Activated CD4-positive, alpha-beta T cell treated with anti-CD3 and anti-CD28 coated beads, Interleukin-10, Interleukin-2, amounts not matched to agents 100 ng/mL and 50 ng/mL, durations not matched to agents 16 hours and 8 hours (primary cell): ENCODE data around the gene CLPSL1.

Experiments
- DNase-seq: peaks from one replicate; pipeline ENCODE4 v3.0.0-alpha.2; 2020

Gene CLPSL1

GRCh38 chr6:35798706-35799105, 17.9 kb downstream of the CLPSL1 start:
- no peak for DNase-seq

- no peak for DNase-seq
Measured at GRCh38 chr6:35801148-35801547, 20.3 kb downstream of the CLPSL1 start.

DNA sequence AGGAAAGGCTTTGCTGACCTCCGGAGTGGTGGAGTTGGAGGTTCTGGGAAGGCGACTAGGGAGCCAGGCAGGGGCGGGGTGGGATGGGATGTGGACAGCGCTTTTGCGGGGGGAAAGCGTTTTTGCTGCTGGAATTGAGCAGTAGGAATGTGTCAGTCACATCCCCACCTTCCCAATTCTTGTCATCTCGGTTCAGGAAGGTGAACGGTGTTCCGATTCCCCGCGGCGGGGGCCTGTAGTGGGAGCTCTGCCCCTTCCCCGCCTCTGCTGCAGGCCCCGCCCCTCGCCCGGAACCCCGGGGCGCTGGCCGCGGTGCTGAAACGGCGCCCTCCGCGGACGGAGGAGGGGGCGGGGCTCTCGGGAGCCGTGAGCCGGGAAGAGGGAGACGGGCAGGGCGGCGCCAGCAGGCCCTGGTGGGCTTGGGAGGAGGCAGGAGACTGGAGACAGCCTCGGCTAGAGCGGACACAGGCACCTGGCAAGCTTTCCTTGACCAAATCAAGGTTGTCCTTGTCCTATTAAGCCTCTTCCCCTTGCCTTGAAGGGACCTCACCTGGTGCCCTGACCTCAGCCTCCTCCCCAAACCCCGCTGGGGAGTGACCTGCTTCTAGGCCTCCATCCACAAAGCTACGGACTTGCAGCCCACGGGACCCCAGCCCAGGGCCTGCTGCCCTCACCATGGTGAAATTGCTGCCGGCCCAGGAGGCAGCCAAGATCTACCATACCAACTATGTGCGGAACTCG, 24.3 kb downstream of the CLPSL1 start, which contains the start of gene LHFPL5:
Gene LHFPL5 (plus strand): TSS at position 357 of the 741 bp plus-strand sequence. CDS start 319 bp downstream, at position 676.
- DNase-seq, result peak; percentile 37

GRCh38 chr6:35808688-35809087, 27.9 kb downstream of the CLPSL1 start:
- no peak for DNase-seq

DNA sequence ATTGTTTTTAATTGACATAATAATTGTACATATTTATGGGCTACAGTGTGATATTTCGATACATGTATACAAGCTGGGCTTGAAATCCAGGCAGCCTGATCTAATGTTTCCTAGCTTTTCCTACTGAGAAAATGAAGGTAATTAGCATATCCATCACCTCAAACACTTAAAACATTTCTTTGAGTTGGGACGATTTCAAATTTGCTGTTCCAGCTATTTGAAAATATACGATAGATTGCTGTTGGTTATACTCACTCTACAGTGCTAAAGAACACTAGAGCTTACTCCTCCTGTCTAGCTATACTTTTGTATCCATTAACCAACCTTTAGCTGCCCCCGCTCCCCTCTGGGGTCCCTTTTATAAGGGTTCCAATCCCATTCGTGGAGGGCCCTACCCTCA, 29.0 kb downstream of the CLPSL1 start:
- no peak for DNase-seq

GRCh38 chr6:35810971-35811698, 30.3 kb downstream of the CLPSL1 start:
- DNase-seq, result peak; percentile 23

- DNase-seq, result no peak
Measured at GRCh38 chr6:35811699-35811995, 30.8 kb downstream of the CLPSL1 start.

DNA sequence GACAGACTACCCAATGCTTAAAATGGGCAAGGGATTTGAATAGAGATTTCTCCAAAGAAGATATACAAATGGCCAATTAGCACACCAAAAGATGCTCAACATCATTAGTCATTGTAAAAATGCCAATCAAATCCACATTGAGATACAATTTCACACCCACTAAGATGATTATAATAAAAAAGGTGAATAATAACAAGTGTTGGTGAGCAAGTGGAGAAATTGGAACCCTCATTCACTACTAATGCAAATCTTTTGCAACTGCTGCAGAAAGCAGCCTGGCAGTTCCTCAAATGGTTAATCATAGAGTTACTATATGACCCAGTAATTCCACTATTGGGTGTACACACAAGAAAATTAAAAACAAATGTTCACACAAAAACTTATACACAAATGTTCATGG, 36.7 kb downstream of the CLPSL1 start:
- DNase-seq, result no peak

- no peak for DNase-seq
Measured at GRCh38 chr6:35823601-35824000, 42.8 kb downstream of the CLPSL1 start.

DNA sequence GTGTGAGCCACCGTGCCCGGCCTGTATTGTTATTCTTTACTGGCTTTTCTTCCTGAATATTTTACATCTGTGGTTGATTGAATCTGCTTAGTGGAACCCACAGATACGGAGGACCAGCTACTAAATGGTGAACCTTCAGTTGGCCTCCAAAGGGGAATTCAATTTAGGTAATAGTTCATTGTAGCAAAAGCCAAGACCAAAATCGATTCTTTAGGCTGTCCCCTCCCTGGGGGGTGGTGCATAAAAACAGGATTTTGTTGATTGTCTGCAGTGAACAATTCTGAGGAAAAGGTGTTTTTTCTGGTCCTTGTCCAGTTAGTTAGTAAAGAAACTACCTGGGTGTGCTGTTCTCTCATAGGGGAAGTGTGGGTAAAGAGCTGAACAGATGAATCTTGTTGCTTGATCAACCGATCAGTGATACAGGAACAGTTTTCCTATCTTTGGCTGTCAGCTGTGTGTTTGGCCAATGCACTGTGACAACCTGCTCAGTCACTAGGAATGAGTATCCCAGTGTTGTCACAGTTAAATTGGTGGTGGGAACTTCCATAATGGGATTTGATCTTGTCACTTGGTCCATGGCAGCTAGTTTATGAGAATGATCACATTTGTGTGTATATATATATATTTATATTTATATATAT, 43.9 kb downstream of the CLPSL1 start:
- DNase-seq, result no peak

DNA sequence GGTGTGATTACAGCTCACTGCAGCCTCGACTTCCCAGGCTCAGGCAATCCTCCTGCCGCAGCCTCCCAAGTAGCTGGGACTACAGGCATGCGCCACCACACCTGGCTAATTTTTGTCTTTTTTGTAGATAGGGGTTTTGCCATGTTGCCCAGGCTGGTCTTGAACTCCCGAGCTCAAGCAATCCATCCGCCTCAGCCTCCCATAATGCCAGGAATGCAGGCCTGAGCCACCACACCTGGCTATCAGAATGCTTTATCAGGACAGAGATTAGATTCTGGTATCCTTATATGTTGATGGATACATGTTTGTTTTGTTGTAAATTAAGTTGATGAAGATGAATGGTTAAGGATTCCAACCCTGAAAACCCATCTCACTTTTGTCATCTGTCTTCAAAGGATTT, 48.5 kb downstream of the CLPSL1 start:
- no peak for DNase-seq

DNA sequence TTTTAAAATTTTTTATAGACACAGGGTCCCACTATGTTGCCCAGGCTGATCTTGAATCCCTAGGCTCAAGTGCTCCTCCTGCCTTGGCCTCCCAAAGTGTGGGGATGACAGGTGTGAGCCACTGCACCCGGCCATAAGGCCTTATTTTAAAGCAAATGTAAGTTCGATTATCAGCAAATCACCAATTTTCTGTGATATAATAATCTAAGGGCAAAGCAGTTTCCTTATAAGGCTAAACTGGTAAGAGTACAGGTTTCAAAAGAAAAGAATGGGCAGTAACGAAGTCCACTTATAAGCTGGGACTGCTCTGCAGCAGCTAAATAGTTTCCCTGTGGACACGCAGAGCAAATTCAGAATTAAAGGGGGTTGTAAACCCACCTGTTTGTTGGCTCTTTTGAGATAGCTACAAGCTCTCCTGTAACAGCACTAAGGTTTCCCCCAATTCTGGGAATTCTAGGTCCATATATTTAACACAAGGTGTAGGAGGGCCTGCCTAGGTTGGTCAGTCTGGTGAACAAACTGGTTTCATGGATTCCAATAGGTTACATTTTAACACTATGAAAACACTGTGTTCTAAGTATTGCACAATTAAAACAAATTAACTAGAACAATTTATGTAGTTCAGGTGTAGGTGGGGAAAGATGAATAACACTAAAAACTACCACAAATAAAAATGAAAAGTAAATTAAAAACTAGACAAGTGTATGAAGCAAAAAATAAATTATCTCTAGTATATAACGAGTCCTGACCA, 50.6 kb downstream of the CLPSL1 start:
- no peak for DNase-seq

GRCh38 chr6:35833536-35833935, 52.7 kb downstream of the CLPSL1 start:
- no peak for DNase-seq
